ENCODE data around the gene SEMA3A. TPM values are rescaled to one million over a fixed set of nuclear protein-coding genes. Genes with fewer than 3 reads are reported as not detected.

SEMA3A gene
- total and polyA plus RNA-seq, 2 donors (not counting 1 experiment from before 2014, with no cell fraction given), result 45.2 to 60.8 TPM

- no peak for TF ChIP-seq CTCF (conservative IDR thresholded peaks at IDR 0.05 in 1 of 2, IDR thresholded peaks at IDR 0.05 in 1 of 2; ENCODE audit: low read depth in 1 of 2, low read length in 2 of 2)
- TF ChIP-seq EZH2 (IDR thresholded peaks at IDR 0.05; ENCODE audit: low read length, missing control alignments), result no peak
- no peaks in the 10 kb centered on the region for H3K27me3 ChIP-seq (ENCODE audit: control insufficient read depth, insufficient read depth, low read length)
- no peaks in the 10 kb centered on the region for H3K4me1 ChIP-seq (ENCODE audit: control insufficient read depth, extremely low read depth, insufficient read depth, low read length)
- H3K27ac ChIP-seq (ENCODE audit: insufficient read depth, low read length), result no peak overlapping the region
- H3K79me2 ChIP-seq (ENCODE audit: control insufficient read depth, insufficient read depth, low read length), result peaks cover 1% of the 10 kb centered on the region
- H3K36me3 ChIP-seq (ENCODE audit: control insufficient read depth, insufficient read depth, low read length), result no peaks in the 10 kb centered on the region
- no peaks in the 10 kb centered on the region for H3K9me3 ChIP-seq (ENCODE audit: control insufficient read depth, insufficient read depth, low read depth, low read length)
- no peak overlapping the region for H3K4me2 ChIP-seq (ENCODE audit: extremely low read depth, insufficient read depth, low read length)
- no peaks in the 10 kb centered on the region for H4K20me1 ChIP-seq (ENCODE audit: control insufficient read depth, extremely low read depth, insufficient read depth, low read length)
- no peak overlapping the region for H3K4me3 ChIP-seq (replicated peaks in 1 of 4; ENCODE audit: control extremely low read depth in 1 of 4, insufficient read depth in 1 of 4, low read depth in 3 of 4, low read length in 4 of 4)
- DNase-seq (ENCODE audit: low read depth in 2 of 2), result no peak
- no peak overlapping the region for H3K9ac ChIP-seq (ENCODE audit: insufficient read depth, low read length)
- no peak overlapping the region for H2AFZ ChIP-seq (ENCODE audit: low read length)
Observed at GRCh38 chr7:84108119-84108518, 86.5 kb downstream of the SEMA3A start.

- Histone ChIP-seq H3K27me3 (ENCODE audit: control insufficient read depth, insufficient read depth, low read length) (no peaks in the 10 kb centered on the region), H3K4me1 (ENCODE audit: control insufficient read depth, extremely low read depth, insufficient read depth, low read length) (no peaks in the 10 kb centered on the region), H4K20me1 (ENCODE audit: control insufficient read depth, extremely low read depth, insufficient read depth, low read length) (no peaks in the 10 kb centered on the region), H3K9me3 (ENCODE audit: control insufficient read depth, insufficient read depth, low read depth, low read length) (no peaks in the 10 kb centered on the region), H3K4me2 (ENCODE audit: extremely low read depth, insufficient read depth, low read length) (no peak overlapping the region), H3K36me3 (ENCODE audit: control insufficient read depth, insufficient read depth, low read length) (no peaks in the 10 kb centered on the region), H3K27ac (ENCODE audit: insufficient read depth, low read length) (no peak overlapping the region), H3K79me2 (ENCODE audit: control insufficient read depth, insufficient read depth, low read length) (no peaks in the 10 kb centered on the region), H3K4me3 (replicated peaks in 1 of 4; ENCODE audit: control extremely low read depth in 1 of 4, insufficient read depth in 1 of 4, low read depth in 3 of 4, low read length in 4 of 4) (no peak overlapping the region), H3K9ac (ENCODE audit: insufficient read depth, low read length) (no peak overlapping the region), H2AFZ (ENCODE audit: low read length) (no peak overlapping the region)
- TF ChIP-seq EZH2 (IDR thresholded peaks at IDR 0.05; ENCODE audit: low read length, missing control alignments) (no peak), CTCF (conservative IDR thresholded peaks at IDR 0.05 in 1 of 2, IDR thresholded peaks at IDR 0.05 in 1 of 2; ENCODE audit: low read depth in 1 of 2, low read length in 2 of 2) (no peak)
- no peak for DNase-seq (ENCODE audit: low read depth in 2 of 2)
Observed at GRCh38 chr7:84107259-84107658, 87.3 kb downstream of the SEMA3A start.

- Histone ChIP-seq H4K20me1 (ENCODE audit: control insufficient read depth, extremely low read depth, insufficient read depth, low read length) (no peaks in the 10 kb centered on the region), H3K4me3 (replicated peaks in 1 of 4; ENCODE audit: control extremely low read depth in 1 of 4, insufficient read depth in 1 of 4, low read depth in 3 of 4, low read length in 4 of 4) (no peak overlapping the region), H3K36me3 (ENCODE audit: control insufficient read depth, insufficient read depth, low read length) (no peaks in the 10 kb centered on the region), H3K27ac (ENCODE audit: insufficient read depth, low read length) (no peak overlapping the region), H3K79me2 (ENCODE audit: control insufficient read depth, insufficient read depth, low read length) (no peaks in the 10 kb centered on the region), H2AFZ (ENCODE audit: low read length) (no peak overlapping the region), H3K9ac (ENCODE audit: insufficient read depth, low read length) (no peak overlapping the region), H3K4me1 (ENCODE audit: control insufficient read depth, extremely low read depth, insufficient read depth, low read length) (no peaks in the 10 kb centered on the region), H3K27me3 (ENCODE audit: control insufficient read depth, insufficient read depth, low read length) (no peaks in the 10 kb centered on the region), H3K9me3 (ENCODE audit: control insufficient read depth, insufficient read depth, low read depth, low read length) (no peaks in the 10 kb centered on the region), H3K4me2 (ENCODE audit: extremely low read depth, insufficient read depth, low read length) (no peak overlapping the region)
- DNase-seq (ENCODE audit: low read depth in 2 of 2), result no peak
- no peak for TF ChIP-seq EZH2 (IDR thresholded peaks at IDR 0.05; ENCODE audit: low read length, missing control alignments)
- TF ChIP-seq CTCF (conservative IDR thresholded peaks at IDR 0.05 in 1 of 2, IDR thresholded peaks at IDR 0.05 in 1 of 2; ENCODE audit: low read depth in 1 of 2, low read length in 2 of 2), result no peak
Observed at GRCh38 chr7:84106291-84106690, 88.3 kb downstream of the SEMA3A start.
